T-helper 1 cell treated with Interleukin-12 subunit alpha and Interleukin-12 subunit beta and Interleukin-4 antibody, amounts not matched to agents 30 μg/mL and 1 μg/mL, for 36 hours (primary cell): ENCODE results near the gene RNASE11.

ENCODE experiments used
- H3K27ac Mint-ChIP-seq: one replicate; pipeline ENCODE4 v1.8.0; 2021; ENCODE audit warnings: mild to moderate bottlenecking, mixed read lengths
- H3K27me3 Mint-ChIP-seq: one replicate; pipeline ENCODE4 v1.8.0; 2021; ENCODE audit warnings: low read depth, mixed read lengths
- H3K36me3 Mint-ChIP-seq: one replicate; pipeline ENCODE4 v1.8.0; 2021; ENCODE audit warnings: low read depth, mixed read lengths
- H3K4me1 Mint-ChIP-seq: one replicate; pipeline ENCODE4 v1.8.0; 2021; ENCODE audit warnings: low read depth, mixed read lengths
- H3K4me3 Mint-ChIP-seq: one replicate; pipeline ENCODE4 v1.8.0; 2021; ENCODE audit warnings: mild to moderate bottlenecking, moderate library complexity, mixed read lengths
- H3K9me3 Mint-ChIP-seq: one replicate; pipeline ENCODE4 v1.8.0; 2021; ENCODE audit warnings: mixed read lengths

The RNASE11 gene

DNA sequence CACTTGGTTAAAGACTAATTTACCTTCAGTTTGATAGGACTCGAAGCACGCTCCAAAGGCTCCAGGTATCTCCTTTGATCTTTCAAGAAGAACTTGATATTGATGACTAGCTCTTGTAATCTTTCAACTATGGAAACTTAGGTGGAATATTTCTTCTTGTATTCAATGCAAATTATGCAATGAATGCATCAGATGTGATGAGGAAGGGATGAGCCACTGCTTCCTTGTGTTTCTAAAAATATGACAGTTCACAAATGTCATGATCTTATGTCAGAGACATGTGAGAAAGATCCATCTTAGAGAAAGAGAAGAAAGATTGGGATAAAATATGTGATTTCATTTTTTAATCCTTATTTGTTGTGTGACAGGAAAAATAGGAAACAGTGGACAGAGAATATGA lies 36.9 kb downstream of the RNASE11 start:
- Mint-ChIP-seq H3K4me3 (no peak overlapping the region), H3K36me3 (no peaks in the 10 kb centered on the region), H3K4me1 (no peaks in the 10 kb centered on the region), H3K9me3 (no peaks in the 10 kb centered on the region), H3K27me3 (peaks cover under 1% of the 10 kb centered on the region), H3K27ac (no peak overlapping the region)

DNA sequence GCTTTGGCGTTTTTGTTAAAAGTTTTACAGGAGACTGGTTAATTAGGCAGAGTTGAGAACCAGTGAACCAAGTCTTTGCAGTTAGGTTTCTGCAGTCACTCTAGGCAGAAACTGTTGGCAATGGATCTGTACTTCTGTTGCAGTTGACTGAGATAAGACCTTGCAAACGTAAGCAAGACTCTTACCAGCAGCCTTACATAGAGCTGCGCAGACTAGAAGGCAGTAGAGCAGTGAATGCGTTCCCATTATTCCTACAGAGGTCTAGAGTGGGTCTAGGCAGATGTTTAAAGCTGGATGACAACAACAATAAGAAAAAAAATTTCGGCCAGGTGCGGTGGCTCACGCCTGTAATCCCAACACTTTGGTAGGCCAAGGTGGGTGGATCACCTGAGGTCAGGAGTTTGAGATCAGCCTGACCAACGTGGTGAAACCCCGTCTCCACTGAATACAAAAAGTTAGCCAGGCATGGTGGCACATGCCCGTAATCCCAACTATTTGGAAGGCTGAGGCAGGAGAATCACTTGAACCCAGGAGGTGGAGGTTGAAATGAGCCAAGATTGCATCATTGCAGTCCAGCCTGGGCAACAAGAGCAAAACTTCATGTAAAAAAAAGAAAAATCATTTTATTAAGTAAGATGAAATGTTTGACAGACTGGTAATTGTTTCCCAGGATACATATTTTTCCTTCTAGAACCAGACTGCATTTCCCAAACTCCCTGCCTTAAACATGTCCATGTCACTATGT lies 39.2 kb downstream of the RNASE11 start:
- H3K9me3 Mint-ChIP-seq = no peaks in the 10 kb centered on the region
- no peaks in the 10 kb centered on the region for H3K36me3 Mint-ChIP-seq
- H3K4me3 Mint-ChIP-seq = no peak overlapping the region
- no peaks in the 10 kb centered on the region for H3K4me1 Mint-ChIP-seq
- H3K27ac Mint-ChIP-seq = no peak overlapping the region
- H3K27me3 Mint-ChIP-seq = peaks cover 23% of the 10 kb centered on the region

DNA sequence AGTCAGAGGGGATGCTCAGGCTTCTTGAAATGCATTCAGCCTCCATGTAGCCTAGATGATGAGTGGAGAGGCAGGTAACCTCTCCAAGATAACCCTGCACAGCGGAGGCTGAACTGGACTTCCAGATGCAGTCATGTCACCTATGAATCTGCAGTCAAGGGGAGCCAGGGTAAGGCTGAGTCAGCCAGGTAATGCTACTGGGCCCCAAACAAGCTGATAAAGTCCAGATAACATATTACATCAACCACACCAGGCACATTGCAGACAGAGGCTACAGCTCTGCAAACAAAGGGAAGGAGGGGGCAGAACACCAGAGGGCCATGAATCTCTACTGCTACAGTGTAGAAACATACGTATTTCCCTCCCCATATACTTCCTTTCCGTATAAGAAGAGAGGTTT lies 40.9 kb downstream of the RNASE11 start:
- H3K27me3 Mint-ChIP-seq = peaks cover 30% of the 10 kb centered on the region
- no peak overlapping the region for H3K27ac Mint-ChIP-seq
- no peaks in the 10 kb centered on the region for H3K36me3 Mint-ChIP-seq

DNA sequence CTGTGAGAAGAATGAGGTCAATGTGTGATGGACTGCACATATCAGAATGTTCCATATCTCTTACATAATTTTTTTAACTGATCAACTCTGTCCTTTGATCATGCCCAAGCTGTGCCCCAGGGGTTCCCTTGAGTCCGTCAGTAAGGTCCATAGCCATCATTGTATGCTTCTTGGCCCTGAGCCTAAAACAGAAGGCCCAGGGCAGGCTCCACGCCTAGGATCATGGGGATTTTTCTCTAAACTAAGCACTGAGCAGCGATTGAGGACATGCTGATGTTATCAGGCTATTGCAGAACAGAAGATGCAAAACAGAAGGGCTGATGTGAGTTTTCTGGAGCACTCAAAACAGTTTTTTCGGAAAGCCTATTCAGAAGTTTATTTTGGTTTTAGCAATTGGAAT lies 47.9 kb downstream of the RNASE11 start:
- no peaks in the 10 kb centered on the region for H3K9me3 Mint-ChIP-seq
- H3K27ac Mint-ChIP-seq = no peak overlapping the region
- no peaks in the 10 kb centered on the region for H3K36me3 Mint-ChIP-seq
- peaks cover 24% of the 10 kb centered on the region for H3K27me3 Mint-ChIP-seq
- no peak overlapping the region for H3K4me3 Mint-ChIP-seq
- no peaks in the 10 kb centered on the region for H3K4me1 Mint-ChIP-seq

More for the DNA sequence above, 40.9 kb downstream of the RNASE11 start:
- no peaks in the 10 kb centered on the region for H3K9me3 Mint-ChIP-seq
- H3K4me3 Mint-ChIP-seq = no peak overlapping the region
- no peaks in the 10 kb centered on the region for H3K4me1 Mint-ChIP-seq
